GM12892 (cell line): Measurements from ENCODE around the gene PPFIA3.

ENCODE experiments used
- POLR2A ChIP-seq: IDR thresholded peaks from 2 replicates; pipeline ENCODE4 v1.6.1; 2011; ENCODE audit warnings: low read depth, low read length, control low read depth
- POLR2AphosphoS5 ChIP-seq: IDR thresholded peaks from 2 replicates; pipeline ENCODE4 v1.6.1; 2011; ENCODE audit warnings: low read depth, low read length, control low read depth

- TF ChIP-seq POLR2A (no peak), POLR2AphosphoS5 (no peak)
Observed at GRCh38 chr19:49154279-49154678, 34.9 kb downstream of the PPFIA3 start.
